GM19193 (cell line): ENCODE data around the gene PPP2R2C.

ENCODE experiments used
- POLR2A ChIP-seq: IDR thresholded peaks from 4 replicates; pipeline ENCODE4 v1.6.1; 2011; ENCODE audit not compliant: insufficient read depth, insufficient read length; ENCODE audit errors: extremely low read depth

Gene PPP2R2C

DNA sequence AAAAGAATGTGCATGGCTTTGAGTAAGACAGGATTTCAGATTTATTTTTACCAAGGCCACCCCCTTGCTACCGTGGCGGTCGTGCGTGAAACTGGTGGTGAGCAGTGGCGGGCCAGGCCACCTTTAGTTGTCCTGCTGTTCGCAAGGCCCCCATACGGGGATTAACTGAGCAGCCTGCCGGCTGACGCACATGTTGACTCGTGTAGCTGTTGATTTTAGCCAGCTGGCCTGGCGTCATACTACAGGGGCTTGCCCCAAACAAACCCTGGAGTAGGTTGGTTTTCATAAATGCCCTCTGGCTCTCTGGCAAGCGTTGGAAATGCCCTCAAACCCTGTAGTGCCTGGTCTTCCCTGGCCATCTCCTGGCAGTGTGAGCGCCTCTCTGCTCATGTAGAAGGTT is 174.4 kb downstream of the PPP2R2C start:
- TF ChIP-seq POLR2A: no peak

DNA sequence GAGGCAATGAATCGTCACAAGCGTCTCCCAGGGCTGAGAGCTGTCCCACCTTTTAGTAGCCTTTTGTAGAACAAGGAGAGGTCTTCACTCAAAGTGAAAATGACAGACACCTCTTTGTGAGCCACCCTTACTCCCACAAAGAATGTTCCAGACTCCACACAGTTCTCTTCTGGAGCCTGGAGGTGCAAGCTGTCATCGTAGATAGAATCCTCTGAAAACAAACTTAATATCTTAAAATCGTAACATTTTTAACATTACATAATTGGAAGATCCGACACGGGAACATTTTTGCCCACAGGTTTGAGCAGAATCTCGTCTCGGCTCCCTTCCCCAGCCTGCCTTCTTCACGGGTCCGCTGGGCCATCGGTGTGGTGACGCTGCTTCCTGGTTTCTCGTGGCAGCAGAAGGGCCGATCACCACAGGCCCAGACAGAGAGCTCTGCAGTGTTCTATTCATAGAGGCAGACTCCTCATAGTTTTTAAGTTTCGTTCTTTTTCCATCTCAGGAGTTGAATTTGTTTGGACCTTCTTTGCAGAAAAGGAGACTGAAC is 175.1 kb downstream of the PPP2R2C start:
- TF ChIP-seq POLR2A: no peak

DNA sequence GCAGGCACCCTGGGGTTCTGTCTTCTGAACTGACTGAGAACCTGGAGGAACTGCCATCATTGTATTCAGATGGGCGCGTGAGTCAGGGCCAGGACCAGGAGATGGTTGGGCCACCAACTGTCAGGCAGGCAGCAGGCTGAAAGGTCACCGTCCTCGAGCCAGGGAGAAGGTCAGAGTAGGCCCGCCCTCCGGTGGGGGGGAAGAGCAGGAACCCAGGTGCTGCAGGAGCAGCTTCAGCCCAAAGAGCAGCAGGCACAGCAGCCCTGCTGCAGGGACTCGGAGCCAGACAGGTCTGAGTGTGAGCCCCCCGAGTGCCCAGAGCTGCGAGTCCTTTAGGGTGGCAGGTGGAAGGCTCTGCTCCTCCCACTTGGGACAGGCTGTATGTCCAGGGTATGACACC is 176.4 kb downstream of the PPP2R2C start:
- no peak for TF ChIP-seq POLR2A

DNA sequence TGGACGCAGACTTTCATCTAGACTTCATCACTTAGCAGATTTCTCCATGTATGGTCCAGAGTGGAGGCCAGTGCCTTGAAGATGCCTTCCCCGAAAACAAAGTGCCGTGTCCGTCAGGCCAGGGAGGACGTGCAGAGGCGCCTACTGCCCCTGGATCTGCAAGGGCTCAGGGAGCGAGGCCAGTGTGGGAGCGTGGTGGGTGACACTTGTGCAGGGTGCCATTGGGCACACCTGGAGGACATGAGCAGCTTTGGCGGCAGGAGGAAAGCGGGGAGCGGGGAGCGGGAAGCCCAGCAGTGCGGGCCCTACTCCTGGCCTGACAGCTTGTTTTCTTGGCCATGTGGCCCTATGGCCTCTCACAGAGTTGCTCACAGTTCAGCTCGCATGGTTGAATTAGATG is 176.9 kb downstream of the PPP2R2C start:
- TF ChIP-seq POLR2A: no peak

DNA sequence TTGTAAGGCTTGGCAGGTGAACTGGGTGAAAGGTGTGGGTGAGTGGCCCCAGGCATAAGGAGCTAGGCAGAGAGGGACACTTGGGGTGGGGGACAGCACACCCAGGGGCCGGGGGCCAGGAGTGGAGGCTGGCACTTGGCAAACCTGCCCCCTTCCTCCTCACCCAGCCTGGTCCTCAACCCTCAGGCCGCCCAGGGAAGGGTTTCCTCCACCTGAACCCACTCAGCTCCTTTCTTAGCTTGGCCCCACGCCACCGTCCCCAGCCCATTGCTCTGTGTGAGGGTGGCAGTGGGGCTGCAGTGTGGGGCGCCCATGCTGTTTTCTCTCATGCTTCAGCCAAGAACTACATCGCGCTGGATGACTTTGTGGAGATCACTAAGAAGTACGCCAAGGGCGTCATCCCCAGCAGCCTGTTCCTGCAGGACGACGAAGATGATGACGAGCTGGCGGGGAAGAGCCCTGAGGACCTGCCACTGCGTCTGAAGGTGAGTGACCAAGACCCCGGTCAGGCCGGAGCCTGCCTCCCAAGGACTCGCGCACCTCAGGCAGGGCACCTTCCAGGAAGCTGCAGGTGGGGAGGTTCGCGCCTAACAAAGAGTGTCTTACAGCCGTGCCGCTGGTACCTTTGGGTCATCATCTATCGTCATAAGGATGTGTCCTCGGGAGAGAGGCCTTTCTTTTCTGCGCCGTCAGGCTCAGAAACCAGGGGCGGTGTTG is 177.6 kb downstream of the PPP2R2C start:
- TF ChIP-seq POLR2A: no peak

DNA sequence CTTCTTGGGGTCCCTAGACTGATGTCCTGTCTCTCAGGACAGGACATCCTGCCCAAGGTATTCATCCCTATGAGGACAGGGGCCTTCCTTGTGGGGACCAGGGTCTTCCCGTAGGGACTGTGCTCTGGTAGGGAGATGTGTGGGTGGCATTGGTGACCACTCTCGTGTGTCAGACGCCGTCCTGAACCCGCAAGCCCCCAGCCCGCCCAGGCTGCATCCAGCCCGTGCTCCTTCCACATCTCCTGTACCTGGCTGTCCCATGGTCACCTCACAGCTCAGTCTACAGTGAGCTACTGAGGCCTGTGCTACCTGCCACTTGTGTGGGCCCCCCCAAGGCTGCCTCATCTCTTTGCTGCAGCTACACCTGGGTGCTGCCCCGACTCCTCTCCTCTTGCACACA is 178.8 kb downstream of the PPP2R2C start:
- no peak for TF ChIP-seq POLR2A

DNA sequence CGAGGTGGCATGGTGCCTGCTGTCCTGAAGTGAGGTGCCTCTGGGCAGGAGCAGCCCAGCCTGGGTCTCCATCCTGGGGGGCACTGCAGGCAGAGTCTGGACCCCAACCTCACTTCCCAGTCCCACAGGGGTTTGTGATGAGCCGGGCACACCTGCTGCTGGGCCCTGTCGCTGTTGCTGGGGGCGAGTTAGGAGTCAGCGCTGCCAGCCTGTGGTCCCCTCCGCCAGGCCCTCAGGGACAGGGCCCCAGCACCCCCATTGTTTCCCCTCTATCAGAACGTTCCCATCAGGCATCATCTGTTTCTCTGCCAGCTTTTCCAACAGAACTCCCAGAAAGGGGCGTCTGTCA is 179.3 kb downstream of the PPP2R2C start:
- TF ChIP-seq POLR2A: no peak

DNA sequence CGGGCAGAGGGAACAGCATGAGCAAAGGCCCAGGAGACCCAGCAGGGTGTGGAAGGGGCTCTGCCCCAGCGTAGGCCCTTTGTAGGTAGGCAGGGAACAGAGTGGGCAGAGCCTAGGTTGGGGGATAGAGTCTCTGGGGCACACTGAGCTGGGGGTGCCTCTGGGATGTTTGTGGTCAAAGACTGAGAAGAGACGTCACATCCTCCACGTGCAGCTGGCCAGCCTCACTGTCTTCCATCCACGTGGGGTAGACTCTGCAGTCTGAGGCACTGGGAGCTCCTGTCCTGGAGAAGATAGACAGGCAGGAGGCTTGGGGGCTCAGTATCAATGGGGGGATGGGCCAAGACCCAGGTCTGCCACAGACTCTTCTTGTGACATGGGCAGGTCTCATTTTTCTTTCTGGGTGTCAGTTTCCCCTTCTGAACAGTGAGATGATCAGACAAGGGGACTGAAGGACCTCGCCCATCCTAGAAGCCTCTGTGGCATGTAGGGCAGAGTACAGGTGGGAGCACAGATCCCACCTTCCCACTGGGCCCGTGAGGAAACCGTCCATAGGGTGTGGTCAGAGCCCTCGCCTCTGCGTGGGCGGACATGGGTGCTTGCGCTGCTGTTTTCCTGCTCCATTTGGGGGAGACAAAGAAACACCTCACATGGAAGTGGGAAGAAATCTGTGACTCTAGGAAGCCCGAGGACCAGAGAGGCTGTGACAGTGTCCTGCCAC is 179.9 kb downstream of the PPP2R2C start:
- no peak for TF ChIP-seq POLR2A

DNA sequence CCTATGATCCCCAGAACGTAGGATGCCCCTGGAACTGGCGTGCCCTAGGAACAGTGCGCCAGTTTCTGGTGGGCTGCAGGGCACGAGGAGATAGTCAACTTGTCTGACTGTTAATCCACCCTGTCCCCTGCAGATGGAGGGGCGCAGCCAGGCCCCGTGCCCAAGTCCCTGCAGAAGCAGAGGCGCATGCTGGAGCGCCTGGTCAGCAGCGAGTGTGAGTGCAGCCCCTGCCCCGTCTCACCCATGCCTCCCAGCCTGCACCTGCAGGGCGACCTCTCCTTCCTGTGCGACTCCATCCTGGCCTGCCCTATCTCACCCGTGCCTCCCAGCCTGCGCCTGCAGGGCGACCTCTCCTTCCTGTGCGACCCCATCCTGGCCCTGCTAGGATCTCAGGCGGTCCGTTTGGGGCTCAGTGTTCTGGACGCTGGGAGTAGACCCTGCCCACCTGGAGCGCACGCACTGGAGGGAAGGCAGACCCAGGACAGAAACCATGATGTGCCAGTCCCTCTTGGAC is 180.6 kb downstream of the PPP2R2C start:
- TF ChIP-seq POLR2A: no peak

DNA sequence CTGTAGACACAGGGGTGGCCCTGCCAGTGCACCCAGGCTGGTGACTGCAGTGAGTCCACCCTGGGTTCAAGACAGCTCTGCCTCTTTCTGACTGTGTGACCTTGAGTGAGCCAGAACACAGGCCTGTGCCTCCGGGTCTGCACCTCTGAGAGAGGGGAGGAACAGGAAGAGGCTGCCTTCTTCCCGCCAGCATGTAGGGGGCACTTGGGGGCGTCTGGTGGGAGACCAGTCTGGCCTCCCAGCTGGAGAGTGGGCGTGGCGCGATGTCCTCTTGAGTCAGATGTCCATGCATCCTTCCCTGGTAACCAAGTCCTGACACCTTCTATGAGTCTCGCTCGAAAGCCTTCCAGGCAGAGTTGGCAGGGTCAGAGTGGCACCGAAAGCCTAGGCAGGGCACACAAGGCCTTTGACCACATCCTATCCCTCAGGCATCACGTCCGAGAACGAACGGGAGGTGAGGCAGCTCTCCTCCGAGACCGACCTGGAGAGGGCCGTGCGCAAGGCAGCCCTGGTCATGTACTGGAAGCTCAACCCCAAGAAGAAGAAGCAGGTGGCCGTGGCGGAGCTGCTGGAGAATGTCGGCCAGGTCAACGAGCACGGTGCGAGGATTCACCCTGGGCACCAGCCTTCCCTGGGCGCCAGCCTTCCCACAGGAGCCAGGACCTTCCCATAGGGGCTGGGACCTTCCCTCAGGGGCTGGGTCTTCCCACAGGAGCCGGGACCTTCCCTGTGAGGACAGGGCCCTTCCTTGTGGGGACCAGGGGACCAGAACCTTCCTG is 181.5 kb downstream of the PPP2R2C start:
- no peak for TF ChIP-seq POLR2A

DNA sequence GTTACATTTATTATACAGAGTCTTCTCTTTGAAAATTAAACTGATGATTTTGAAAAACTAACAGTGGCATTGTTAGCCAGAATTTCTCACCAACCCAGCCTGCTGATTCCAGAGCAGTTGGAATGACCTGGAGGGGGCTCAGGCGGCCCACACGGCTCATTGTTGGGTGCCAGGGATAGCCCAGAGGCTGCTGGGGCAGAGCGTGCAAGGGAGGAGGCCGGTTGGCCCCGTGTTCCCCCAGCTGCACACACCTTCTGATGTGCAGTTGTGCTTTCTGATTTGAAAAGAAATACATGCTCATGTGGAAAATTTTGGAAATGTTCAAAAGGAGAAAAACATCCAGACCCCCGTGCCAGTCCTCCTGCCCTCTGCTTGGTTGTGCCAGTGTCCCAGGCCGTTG is 182.2 kb downstream of the PPP2R2C start:
- no peak for TF ChIP-seq POLR2A

DNA sequence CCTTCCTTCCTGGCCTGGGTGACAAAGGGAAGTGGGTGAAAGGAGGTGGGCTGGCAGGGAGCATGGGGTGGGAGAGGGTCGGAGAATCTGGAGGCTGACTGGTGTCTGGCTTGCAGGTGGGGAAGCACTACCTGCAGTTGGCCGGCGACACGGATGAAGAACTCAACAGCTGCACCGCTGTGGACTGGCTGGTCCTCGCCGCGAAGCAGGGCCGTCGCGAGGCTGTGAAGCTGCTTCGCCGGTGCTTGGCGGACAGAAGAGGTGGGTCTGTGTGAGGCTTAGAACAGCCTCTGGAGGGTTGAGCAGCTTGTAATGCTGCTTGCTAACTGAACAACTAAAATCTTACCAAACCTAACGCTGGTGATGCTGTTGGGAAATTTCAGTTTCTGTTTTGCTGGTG is 183.5 kb downstream of the PPP2R2C start:
- no peak for TF ChIP-seq POLR2A

DNA sequence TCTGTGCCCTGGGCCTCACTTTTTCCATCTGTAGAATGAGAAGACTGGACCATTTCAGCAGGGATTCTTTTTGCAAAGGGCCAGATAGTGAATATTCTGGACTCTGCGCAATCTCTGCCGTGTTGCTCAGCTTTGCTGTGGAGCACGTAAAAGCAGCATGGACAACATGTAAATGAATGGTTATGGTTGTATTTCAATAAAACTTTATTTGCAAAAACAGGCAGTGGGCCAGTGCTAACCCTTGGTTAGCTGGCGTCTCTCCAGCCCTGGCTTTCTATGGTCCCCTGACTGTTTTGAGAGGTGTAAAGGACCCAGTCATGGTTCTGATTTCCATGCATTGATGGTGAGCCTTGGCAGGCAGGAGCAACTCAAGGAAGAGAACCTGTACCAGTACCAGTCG is 184.1 kb downstream of the PPP2R2C start:
- no peak for TF ChIP-seq POLR2A

DNA sequence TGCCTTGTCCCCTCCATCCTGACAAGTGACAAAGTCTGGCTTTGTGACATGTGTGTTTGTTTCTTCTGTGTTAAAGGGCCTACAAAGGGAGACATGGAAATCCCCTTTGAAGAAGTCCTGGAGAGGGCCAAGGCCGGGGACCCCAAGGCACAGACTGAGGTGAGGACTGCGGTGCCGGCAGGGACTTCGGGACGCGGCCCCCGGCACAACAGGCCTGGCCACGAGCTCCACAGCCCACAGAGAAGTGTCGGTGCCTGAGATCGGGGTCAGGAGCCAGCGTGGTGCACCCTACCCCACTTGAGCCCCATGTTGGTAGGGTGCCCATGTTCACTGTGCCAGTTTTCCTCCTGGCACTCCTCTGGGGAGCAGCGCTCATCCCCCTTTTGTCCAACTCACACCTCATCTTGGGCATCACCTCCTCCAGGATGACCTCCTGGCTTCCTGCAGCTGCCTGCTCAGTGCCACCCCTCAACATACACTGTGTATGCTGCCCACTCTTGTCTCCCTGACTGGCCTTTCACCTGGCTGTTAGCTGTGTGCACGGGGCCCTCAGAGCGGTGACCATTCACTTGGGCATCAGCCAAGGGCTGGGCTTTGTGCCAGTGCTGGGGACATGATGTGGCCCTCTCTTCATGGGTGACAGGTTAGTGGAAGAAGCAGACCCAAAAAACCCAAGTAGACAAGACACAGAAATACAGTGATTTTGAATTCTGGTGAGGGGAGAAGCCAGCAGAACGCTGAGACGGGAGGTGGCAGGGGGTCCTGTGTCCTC is 185.2 kb downstream of the PPP2R2C start:
- TF ChIP-seq POLR2A: no peak
